ENCODE data around the gene GCLM. TPM values are rescaled to one million over a fixed set of nuclear protein-coding genes. Genes with fewer than 3 reads are reported as not detected.

The GCLM gene
- total RNA-seq, 1 donor from 2014 or later: 11.2 TPM

- no peaks in the 10 kb centered on the region for H3K36me3 ChIP-seq (ENCODE audit: control insufficient read depth, insufficient read depth, low read length)
- H3K4me3 ChIP-seq (ENCODE audit: low read depth, low read length): peak overlapping the region; percentile 88
- no peak for DNase-seq (ENCODE audit: low read depth)
- no peak for TF ChIP-seq CTCF (IDR thresholded peaks at IDR 0.05; ENCODE audit: insufficient read depth, low read length, poor library complexity, severe bottlenecking)
- H3K27me3 ChIP-seq (ENCODE audit: control insufficient read depth, insufficient read depth, low read length): no peaks in the 10 kb centered on the region
Measured at GRCh38 chr1:93846992-93847810, 62.0 kb downstream of the GCLM start.

GRCh38 chr1:93846206-93846991 is 62.8 kb downstream of the GCLM start:
- Histone ChIP-seq H3K27me3 (ENCODE audit: control insufficient read depth, insufficient read depth, low read length) (no peaks in the 10 kb centered on the region), H3K4me3 (ENCODE audit: low read depth, low read length) (peak overlapping the region; percentile 88), H3K36me3 (ENCODE audit: control insufficient read depth, insufficient read depth, low read length) (no peaks in the 10 kb centered on the region)
- no peak for DNase-seq (ENCODE audit: low read depth)
- peak; percentile 29 for TF ChIP-seq CTCF (IDR thresholded peaks at IDR 0.05; ENCODE audit: insufficient read depth, low read length, poor library complexity, severe bottlenecking)

- Histone ChIP-seq H3K4me3 (ENCODE audit: low read depth, low read length) (peak overlapping the region; percentile 88), H3K27me3 (ENCODE audit: control insufficient read depth, insufficient read depth, low read length) (no peaks in the 10 kb centered on the region)
Measured at GRCh38 chr1:93845538-93846205, 63.6 kb downstream of the GCLM start.

GRCh38 chr1:93844262-93845045 is 64.8 kb downstream of the GCLM start:
- H3K4me3 ChIP-seq (ENCODE audit: low read depth, low read length): no peak overlapping the region
- H3K36me3 ChIP-seq (ENCODE audit: control insufficient read depth, insufficient read depth, low read length): no peaks in the 10 kb centered on the region
- DNase-seq (ENCODE audit: low read depth): no peak
- TF ChIP-seq CTCF (IDR thresholded peaks at IDR 0.05; ENCODE audit: insufficient read depth, low read length, poor library complexity, severe bottlenecking): peak; percentile 81
- no peaks in the 10 kb centered on the region for H3K27me3 ChIP-seq (ENCODE audit: control insufficient read depth, insufficient read depth, low read length)

More at GRCh38 chr1:93845538-93846205, 63.6 kb downstream of the GCLM start:
- DNase-seq (ENCODE audit: low read depth): peak; percentile 66
- no peak for TF ChIP-seq CTCF (IDR thresholded peaks at IDR 0.05; ENCODE audit: insufficient read depth, low read length, poor library complexity, severe bottlenecking)
- no peaks in the 10 kb centered on the region for H3K36me3 ChIP-seq (ENCODE audit: control insufficient read depth, insufficient read depth, low read length)

- no peaks in the 10 kb centered on the region for H3K27me3 ChIP-seq (ENCODE audit: control insufficient read depth, insufficient read depth, low read length)
- DNase-seq (ENCODE audit: low read depth): no peak
- no peak for TF ChIP-seq CTCF (IDR thresholded peaks at IDR 0.05; ENCODE audit: insufficient read depth, low read length, poor library complexity, severe bottlenecking)
- H3K4me3 ChIP-seq (ENCODE audit: low read depth, low read length): no peak overlapping the region
- no peaks in the 10 kb centered on the region for H3K36me3 ChIP-seq (ENCODE audit: control insufficient read depth, insufficient read depth, low read length)
Measured at GRCh38 chr1:93842750-93843500, 66.3 kb downstream of the GCLM start.
